SH-SY5Y (cell line): ENCODE measurements around the gene MRPL51.

Experiments
- GATA2 ChIP-seq: IDR thresholded peaks from 2 replicates; pipeline ENCODE4 v1.6.1; 2011; ENCODE audit warnings: mild to moderate bottlenecking, low read depth, low read length
- GATA3 ChIP-seq: IDR thresholded peaks from 2 replicates; pipeline ENCODE4 v1.6.1; 2011; ENCODE audit warnings: low read depth, mild to moderate bottlenecking, low read length, moderate library complexity

Gene MRPL51

DNA sequence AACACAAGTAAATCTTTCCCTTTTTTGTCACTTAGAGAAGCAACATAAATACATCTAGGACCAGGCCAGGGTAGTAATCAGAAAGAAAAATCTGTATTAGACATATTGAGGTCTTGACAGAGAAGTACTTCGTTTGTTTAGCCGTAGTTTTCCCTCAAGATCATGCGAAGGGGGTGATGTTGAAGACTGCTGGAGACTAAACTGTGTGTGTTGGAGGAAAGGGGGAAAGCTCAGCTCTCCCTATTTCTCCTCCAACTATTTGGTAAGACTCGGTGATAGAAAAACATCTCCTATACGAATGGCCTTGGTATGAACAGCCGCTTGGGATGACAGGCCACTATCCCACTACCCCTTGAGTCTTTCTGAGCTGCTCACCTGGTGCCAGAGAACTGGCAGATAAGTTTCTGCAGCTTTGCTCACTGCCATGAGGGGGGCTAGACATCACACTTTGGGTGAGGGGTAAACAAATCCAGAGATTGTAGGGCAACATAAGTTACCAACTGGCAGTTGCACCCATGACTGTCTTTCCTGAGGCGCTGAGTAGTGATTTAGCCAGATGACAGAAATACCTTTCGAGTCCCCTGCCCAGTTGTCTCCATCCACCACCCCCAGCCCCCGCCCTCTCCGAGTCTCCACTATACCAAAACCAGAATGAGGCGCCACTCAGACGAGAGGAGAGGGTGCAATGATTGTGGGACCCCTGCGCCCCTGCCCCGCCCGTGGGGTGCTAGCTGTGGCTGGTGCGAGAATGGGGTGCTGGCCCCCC, 23.3 kb downstream of the MRPL51 start:
- TF ChIP-seq GATA3 (no peak), GATA2 (no peak)

- TF ChIP-seq GATA3 (no peak), GATA2 (no peak)
Observed at GRCh38 chr12:6469092-6469491, 24.0 kb downstream of the MRPL51 start.

DNA sequence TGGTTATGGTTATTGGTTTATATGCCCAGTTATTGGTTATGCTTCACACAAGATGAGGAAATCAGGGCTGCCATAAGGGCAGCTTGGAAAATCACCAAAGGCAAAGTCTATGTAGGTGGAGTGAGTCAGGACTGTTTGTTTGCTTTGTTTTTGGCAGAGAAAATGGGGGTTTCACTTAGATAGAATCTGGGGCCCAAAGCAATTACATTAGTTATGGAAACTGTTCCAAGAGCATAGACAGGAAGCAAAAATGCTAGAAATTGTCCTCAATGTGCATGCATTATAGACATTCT, 24.8 kb downstream of the MRPL51 start:
- TF ChIP-seq GATA2, result no peak
- no peak for TF ChIP-seq GATA3

GRCh38 chr12:6466184-6466573, 26.9 kb downstream of the MRPL51 start:
- TF ChIP-seq GATA3 (no peak), GATA2 (no peak)

DNA sequence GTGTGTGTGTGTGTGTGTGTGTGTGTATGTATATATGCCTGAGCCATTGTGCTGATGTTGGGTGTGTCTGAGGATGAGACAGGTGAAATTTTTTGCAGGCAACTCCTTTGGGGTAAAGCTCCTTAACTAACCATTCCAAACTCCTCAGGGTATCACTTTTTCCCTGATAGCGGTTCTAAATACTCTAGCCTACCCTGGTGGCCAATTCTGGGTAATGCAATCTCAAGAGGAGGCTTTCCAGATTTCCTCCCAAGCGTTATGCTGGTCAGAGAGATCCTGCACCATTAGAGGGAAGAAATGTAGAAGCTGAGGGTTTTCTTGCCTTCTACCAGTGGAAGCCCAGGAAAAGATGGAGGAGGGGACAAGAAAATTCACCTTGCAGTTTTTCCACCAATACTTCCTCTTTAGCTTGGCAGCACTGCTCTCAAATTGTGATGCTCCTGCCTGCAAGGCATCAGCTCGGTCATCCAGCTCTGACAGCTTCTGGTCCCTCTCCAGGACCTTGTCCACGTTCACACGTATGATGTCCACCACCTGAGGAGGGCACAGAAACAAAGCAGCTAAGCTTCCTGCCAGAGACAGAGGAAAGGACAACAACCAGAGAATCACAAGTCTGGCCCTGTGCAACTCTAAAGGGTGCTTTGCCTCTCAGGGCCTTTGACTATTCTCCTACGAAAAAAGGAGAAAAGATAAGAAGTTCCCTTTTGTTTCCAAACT, 27.4 kb downstream of the MRPL51 start:
- TF ChIP-seq GATA2 (no peak), GATA3 (no peak)

- TF ChIP-seq GATA3 (no peak), GATA2 (no peak)
Observed at GRCh38 chr12:6464531-6464930, 28.5 kb downstream of the MRPL51 start.

DNA sequence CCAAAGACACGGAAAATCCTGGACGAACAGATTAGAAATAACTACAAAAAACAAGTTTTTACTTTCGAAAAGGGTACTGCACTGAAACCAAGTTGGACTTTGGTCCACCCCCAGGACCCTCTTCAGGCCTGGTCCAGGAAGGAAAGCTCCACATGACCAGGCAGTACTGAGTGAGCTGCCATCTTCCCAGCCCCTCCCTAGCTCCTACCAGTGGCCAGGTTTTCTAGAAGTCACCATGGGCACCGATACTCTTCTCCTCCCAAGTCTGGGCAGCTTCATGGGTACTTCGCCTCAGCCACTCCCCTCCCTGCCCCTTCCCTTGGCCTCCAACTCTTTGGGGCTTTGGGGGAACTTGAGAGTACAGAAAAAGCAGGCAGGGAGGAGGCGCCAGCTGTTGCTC, 29.2 kb downstream of the MRPL51 start:
- no peak for TF ChIP-seq GATA2

DNA sequence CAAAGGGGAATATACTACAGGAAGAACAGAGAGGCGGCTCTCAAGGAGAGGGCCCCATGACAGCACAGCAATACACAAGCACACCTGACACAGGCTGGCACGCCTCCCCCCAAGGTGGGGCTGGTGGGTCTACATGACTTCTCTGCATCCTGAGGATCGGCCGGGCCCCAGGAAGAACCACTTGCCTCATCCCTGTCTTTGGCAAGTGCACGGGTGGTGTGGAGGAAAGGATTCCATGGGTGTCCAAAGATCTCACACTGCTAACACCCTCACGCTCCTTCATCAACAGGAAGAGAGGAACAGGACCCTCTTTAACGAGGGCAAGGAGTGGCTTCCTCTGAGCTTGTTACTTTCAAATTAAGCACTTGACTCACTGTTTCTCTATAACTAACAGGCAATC, 29.8 kb downstream of the MRPL51 start:
- TF ChIP-seq GATA3 (no peak), GATA2 (no peak)

DNA sequence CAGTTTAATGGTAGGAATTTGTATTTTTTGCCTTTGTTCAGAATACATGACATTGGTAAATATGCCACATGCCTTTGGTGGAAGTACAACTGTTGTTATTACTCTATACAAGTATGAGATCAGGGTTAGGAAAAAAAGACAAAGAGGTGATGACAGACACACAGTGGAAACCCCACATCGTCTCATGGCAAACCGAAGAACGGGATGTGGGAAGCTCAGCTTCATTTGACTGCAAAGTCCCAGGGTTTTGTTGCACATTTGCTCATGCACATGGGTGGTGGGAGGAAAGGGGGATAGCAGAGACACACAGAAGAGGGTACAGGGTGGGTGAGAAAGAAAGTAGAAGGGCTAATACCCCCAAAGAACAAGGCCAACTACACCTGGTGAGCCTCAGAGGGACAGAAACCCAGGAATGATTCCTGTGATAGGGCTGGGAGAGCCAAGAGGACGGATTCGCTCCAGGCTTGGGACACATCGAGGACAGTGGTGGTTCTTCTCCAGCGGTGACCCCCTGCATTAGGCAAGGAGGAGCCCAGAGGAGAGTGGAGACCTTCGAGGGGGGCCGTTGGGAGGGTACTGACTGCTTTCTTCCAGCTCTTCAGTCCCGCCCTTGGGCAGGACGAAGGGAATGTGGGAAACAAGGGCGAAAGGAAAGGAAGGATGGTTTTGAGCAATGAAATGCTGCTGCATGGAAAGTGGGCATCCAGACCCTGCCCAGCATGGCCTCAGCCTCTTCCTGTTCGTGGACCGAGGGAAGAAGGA, 30.6 kb downstream of the MRPL51 start:
- TF ChIP-seq GATA3 (no peak), GATA2 (no peak)

GRCh38 chr12:6461401-6462233, 31.4 kb downstream of the MRPL51 start:
- TF ChIP-seq GATA3 (no peak), GATA2 (no peak)

- no peak for TF ChIP-seq GATA3
- no peak for TF ChIP-seq GATA2
Observed at GRCh38 chr12:6460751-6461371, 32.2 kb downstream of the MRPL51 start.

DNA sequence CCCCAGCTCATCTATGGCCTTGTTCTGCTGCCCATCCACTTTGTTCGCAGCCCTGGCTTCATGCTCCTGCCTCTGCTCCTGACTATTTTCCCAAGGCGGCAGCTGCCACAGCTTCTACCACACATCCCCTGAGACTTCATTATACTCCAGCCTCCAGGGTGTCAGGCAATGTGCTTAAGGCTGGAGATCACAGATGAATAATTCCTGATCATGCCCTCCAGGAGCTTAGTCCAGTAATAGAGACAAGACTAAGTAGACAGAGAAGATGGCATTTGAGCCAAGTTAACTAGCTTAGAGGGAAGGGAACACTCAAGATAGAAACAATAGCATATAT, 34.1 kb downstream of the MRPL51 start:
- no peak for TF ChIP-seq GATA3
- TF ChIP-seq GATA2, result no peak

- TF ChIP-seq GATA3 (no peak), GATA2 (no peak)
Observed at GRCh38 chr12:6458281-6459003, 34.6 kb downstream of the MRPL51 start.
